ENCODE results near the gene LGR6.

The LGR6 gene

DNA sequence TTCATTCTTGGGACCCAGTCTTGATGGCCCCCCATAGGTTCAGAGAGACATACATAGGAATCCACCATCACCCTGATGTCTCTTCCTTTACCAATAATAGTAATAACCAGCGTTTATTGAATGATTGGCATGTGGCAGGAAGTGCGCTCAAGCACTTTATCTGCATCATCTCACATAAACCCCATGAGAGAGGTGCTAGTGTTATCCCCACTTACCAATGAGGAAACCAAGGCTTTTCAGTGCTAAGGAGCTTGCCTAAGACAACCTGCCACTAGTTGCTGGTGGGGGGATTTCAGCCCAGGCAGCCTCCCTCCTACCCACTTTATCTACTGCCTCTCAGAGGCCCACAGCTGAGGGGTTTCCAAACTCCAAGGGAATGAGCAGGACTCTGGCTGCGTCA is 7.7 kb downstream of the LGR6 start:
- no peak for DNase-seq

DNA sequence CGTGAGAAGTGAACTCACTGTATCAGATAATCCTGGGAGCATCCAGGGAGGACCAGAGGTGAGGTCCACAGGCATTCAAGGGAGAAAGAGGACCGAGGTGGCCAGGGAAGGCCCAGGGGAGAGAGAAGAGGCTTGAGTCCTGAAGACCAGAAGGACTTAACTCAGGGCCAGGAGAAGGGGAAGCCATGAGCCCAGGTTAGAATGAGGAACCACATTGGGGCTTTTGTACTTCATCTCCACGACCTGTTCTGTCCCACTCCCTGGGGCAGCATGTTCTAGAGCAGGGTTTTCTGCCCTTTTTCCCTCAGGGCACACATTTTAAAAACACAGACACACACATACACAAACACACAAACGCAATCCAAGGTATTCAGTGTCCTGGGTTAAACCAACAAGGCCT is 8.4 kb downstream of the LGR6 start:
- no peak for DNase-seq

DNA sequence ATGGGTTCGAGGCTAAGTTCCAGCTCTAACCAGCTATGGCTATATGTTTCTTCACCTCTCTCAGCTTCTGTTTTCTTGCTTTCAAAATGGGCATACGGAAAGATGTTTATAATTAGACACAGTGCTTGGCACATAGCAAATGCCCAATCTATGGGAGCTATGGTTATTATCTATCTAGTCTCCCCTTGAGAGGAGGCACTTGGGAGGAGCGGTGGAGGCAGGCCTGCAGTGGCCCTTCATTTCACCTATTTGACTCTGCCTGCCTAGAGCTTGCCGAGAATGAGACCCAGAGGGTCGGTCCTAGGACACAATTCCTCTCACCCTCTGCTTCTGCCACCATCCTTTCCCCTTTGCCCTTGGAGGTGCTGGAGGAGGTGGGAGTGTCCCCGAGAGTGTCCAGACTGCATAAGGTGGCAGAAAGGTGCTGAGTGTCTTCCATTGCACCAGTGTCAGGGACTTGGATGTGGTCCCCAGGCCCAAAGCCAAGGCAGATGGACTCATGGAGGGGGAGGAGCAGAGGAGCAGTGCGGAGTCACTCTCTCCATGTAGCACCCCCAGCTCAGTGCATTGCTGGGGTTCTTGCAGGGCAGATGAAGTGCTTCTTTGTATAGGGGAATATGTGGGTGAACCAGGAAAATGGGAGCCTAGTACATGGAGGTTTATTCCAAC is 9.0 kb downstream of the LGR6 start:
- no peak for DNase-seq

DNA sequence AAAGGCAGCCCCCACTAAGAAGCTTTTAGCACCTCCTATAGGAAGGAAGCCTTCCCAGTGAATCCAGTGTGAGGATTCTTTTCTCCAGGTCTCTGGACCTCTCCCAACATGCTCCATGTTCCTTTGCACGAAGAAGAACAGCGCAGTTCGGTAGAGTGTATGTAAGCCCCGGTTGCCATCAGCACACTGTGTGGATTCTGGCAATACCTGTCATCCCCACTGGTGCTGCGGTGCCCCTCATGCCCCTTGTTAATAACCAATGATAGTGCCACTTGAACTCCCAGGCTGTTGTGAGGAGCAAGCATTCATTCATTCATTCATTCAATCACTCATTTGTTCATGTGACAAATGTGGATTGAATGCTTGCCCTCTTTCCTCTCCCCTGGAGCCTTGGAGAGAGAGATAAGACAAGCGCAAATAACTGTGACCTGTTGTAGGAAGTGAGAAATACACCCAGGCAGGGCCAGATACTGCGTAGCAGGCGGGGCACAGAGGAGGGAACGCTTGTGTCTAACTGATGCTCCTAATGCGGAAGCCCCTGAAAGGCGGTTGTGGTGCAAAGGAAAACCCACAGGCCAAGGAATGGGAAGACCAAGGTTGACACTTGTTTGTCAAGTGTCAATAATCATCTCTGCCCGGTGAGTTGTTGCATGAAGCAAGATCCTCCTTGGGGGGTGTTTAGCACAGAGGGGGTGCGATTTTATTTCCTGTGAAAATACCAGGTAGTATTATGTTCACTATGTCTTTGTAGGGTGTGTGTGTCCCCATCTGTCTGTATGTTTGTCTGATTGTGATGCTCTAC is 9.8 kb downstream of the LGR6 start:
- DNase-seq = no peak

DNA sequence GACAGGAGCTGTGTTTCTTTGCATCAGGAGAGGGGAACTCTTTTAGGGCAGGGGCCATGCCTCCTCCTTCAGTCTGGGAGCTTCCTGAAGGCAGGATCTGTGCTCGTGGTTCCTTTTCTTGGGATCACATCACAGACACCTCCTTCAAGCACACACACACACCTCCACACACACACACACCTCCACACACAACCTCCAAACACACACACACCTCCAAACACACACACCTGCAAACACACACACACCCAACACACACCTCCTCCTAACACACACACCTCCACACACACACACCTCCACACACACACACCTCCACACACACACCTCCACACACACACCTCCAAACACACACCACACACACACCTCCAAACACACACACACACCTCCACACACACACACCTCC is 10.5 kb downstream of the LGR6 start:
- no peak for DNase-seq

DNA sequence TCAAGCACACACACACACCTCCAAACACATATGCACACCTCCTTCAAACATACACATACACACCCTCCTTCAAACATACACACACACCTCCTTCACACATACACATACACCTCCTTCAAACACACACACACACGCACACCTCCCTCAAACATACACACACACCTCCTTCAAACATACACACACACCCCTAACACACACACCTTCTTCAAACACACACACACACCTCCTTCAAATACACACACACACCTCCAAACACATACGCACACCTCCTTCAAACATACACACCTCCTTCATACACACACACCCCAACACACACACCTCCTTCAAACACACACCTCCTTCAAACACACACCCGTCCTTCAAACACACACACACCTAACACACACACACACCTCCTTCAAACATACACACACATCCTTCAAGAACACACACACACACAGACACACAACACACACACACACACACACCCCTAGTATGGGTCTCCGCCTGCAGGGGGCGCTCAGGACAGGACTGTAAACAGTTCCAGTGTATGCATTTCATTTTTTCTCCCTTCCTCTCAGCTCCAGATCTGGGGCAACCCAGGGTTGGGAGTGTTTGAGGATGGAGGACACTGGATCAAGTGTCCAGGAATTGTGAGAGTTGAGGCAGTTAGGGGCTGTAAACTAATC is 12.1 kb downstream of the LGR6 start:
- DNase-seq = no peak

DNA sequence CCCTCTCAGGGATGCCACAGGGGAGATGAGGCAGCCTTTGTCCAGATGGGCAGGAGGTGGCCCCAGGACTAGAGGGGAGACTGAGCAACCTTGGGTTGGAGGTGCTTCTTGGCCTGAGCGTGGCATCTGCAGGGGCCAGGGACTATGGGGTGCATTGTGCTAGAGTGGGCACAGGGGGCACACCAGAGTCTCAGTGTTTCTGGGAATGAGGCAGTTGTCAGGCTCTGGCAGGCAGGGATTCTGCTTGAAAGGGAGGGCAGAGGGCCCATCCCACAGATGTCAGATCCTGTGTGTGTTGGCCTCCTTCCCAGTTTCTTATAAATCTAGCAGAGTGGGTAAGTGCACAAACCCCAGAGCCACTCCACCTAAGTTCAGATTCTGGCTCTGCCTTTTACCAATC is 13.7 kb downstream of the LGR6 start:
- peak; percentile 85 to 93 for DNase-seq

DNA sequence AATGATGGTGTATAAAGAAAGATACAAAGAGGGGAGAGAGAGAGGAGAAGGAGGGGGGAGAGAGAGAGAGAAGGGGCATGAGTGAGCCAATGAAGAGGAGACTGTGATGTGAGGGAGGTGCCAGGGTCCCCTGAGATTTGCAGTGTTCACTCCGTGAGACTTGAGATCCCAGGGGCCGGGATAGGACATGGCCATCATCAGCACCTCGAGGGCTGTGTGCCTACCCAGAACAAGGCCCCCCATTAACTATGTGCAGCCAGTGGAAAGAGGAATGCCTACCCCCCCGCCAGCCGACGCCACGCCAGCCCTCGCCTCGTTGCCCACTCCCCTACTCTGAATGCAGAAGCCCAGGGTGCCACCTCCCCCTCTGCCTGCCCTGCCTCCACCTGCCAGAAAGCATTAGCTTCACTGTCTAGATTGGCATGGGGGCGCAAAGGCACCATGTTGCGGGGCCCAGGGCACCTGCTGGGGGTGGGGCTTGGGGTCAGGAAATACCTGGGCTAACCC is 14.8 kb downstream of the LGR6 start:
- DNase-seq = no peak

DNA sequence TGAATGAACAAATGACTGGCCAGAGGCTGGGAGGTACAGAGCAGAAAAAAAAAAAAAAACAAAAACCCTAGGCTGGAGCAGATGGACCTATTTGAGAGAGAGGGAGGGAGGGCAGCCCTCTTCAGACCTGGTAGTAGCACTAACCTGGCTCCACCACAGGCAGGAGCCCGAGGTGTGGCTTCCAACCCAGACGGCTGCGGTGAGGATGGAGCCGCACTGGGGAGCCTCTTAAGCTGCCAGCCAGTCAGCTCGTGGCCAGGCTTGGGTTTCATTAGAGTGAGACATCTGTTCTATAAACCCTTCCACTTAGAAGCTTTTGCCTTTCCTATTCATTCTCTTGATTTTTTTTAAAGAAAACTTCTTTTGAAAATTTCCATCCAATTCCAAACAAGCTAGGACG is 16.8 kb downstream of the LGR6 start:
- peak; percentile 89 to 96 for DNase-seq

DNA sequence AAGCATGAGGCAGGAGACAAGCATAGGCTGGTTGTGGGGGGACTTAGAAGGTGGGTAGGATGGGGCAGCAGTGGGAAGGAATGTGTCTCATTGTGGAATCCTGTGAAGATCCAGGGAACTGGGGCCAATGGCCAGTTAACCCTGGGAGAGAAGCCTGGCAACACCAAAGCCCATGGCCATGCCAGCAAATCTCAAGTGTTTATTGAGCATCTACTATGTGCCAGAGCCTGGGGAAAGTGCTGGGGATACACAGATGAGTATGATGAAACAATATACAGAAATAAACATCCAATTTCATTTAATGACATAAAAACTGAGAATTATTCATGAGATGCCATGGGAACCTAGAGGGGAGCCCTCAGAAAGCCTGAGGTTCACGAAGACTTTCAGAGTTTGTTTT is 17.4 kb downstream of the LGR6 start:
- DNase-seq = no peak

DNA sequence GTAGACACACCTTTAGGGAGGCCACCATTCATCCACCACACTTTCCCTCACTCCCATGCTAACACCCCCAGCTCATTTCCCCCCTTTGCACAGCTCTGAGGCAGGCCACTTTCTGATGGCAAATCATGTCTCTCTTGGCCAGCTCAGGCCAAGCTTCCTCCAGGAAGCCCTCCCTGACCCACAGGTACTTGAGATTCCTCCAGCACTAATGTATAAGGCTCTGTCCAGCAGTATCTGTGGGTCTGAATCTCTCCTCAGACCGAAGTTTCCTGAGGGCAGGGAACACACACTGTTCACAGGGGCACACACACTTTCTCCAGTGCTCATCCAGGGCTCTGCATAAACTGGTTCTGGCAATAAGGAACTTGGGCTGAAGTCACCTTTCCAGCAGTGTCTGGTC is 19.2 kb downstream of the LGR6 start:
- DNase-seq = no peak

DNA sequence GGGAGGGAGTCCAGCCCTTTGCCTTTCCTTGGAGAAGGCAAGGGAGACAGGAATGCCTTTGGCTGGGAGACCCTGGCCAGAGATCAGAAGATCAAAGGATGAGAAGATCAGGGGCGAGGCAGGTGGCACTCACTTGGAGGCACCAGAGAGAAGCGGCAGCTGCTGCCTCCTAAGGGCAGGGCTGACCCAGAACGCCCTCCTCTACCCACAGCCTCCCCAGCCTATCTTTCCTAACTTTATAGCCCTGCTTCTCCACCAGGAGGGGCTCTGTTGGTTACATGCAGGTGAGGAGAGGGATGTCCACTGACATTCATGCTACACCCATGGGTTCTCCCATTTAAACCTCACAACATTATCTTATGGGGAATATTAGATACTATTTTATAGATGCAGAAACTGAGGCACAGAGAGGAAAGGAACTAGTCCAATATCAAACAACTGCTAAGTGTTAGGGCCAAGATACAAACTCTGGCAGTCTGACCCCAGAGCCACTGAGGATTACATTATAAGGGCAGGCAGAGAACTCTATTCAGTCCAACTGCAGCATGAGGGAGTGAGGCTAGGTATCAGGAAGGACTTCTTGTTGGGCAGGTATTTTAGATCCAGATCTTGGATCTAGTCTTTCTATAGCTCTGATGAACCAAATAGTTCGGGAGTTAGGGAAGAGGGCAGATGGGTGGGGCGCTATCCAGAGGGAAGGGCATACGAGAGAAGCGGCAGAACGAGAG is 19.9 kb downstream of the LGR6 start:
- DNase-seq = peak; percentile 44 to 66

DNA sequence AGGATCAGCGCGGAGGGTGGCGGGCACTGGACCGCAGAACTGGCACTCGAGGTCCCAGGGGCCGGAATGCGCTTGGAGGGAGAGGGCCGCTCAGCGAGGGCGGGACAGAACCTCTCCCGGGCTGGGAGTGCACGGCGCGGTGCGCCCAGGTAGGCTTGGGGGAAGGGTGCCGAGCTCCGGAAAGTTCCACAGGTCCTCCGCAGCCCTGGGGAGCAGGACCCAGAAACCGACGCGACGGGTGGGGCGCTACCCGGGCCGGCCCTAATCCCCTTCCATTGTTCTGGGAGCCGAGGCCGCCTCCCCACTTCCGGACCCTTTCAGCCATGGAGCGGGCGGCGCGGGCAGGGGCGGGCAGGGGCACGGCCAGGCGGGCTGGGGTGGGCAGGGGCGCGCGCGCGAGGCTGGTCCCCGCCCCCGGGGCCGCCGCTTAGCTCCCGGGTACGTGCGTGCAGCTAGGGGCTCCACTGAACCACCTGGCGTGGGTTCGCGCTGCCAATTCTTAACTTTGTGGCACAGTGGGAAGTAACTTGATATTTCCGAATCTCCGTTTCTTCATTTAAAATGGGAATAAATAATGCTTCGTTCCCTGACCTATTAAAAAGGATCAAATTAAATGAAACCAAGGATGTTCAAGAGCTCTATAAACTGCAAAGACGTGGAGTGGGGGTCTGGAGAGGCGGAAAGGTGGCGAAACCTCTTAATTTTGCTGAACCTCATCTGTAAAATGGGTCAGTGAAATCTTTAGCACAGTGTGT is 20.7 kb downstream of the LGR6 start:
- peak; percentile 20 to 35 for DNase-seq

DNA sequence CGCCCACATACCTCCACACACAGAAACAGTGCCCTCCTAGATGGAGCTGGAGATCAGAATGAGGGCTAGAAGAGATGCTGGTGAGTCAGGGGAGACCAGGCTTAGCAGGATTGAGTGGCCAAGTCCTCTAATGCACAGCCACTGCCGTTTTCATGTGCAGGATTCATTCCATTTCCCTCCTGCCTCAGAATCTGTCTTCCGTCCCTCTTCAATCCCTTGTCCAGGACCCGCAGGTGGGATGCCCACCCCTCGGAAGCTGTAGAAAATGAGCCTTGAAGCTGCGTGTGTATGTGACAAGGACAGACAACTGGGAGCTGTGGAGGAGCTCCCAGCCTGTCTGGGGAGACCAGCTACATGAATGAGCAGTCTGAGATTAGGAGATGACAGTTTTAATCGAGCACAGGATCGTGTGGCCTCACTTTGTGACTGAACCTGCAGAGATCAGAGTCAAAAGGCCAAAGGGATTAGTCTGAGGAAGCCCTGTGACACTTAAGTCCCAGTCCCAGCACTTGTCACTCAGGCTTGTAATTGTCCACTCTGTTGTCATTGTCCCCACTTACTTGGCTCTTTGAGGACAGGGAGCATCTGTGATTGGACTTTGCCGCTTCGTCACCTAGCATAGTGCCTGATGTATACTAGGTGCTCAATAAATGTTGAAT is 22.0 kb downstream of the LGR6 start:
- no peak for DNase-seq

DNA sequence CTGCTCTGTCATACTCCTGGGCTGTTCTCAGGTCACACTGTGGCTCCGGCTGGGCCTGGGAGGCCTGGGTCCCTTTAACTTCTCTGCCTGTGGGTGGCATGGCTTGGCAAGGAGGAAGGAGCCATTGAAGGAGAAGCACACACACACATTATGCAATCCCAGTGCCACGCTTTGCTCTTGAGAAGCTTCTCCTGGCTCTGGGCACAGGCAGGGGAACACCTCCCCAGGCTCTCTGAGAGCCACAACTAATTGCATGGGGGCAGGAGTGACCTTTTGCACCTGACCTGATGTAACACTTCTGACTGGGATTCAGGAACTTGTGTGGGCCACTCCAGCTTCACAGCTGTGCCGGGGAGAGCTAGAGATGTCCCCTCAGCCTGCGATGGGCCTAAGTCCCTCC is 23.1 kb downstream of the LGR6 start:
- DNase-seq = no peak

DNA sequence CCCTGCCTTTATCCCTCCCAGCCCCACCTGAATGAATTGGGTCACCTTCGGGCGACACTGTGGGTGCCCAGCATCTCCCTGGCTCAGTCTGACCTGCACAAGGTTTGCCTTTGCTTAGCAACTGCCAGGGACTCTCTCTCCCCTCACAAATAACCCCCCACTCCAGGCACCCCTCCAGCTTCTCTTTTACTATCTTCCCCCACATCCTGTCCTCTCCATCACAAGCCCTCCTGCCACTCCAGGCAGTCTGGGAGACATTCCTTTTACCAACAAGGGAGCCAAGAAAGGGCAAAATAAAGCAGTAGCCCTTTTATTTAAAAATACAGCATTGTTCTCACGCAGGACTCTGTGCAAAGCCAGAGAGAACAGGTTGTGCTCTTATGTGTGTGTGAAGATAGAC is 23.9 kb downstream of the LGR6 start:
- no peak for DNase-seq

DNA sequence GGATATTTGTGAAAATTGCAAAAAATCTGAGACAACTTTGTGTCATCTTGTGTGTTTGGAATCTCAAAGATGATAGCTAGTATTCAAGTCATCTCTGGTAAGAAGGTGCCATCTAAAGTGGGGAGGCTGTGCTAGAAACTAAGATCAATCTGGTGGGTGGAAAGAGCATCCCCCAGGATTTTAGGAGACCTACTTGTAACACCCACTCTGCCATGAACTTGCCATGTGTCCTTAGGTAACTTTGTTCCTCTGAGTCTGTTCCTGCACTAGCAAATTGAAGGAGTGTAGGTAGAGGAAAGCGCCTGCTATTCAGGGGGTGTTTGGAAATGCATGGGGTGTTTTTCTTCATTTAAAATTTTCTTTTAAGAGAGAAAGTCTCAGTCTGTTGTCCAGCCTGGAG is 24.4 kb downstream of the LGR6 start:
- DNase-seq = no peak

DNA sequence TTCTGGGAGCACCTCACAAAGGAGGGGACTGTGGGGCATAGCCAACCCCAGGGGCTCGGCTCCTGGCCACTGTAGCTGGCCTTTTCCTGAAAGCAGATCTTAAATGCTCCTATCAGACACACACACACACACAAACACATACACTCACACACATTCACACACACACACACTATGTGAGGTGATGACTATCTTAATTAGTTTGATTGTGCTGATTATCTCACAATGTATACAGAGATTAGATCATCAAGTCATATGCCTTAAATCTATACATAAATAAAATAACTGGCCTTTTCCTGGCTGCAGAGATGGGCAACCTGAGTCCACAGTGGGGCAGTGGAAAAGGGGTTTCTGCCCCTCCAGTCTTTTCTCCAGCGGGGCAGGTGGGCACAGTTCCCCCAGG is 27.1 kb downstream of the LGR6 start:
- DNase-seq = no peak

DNA sequence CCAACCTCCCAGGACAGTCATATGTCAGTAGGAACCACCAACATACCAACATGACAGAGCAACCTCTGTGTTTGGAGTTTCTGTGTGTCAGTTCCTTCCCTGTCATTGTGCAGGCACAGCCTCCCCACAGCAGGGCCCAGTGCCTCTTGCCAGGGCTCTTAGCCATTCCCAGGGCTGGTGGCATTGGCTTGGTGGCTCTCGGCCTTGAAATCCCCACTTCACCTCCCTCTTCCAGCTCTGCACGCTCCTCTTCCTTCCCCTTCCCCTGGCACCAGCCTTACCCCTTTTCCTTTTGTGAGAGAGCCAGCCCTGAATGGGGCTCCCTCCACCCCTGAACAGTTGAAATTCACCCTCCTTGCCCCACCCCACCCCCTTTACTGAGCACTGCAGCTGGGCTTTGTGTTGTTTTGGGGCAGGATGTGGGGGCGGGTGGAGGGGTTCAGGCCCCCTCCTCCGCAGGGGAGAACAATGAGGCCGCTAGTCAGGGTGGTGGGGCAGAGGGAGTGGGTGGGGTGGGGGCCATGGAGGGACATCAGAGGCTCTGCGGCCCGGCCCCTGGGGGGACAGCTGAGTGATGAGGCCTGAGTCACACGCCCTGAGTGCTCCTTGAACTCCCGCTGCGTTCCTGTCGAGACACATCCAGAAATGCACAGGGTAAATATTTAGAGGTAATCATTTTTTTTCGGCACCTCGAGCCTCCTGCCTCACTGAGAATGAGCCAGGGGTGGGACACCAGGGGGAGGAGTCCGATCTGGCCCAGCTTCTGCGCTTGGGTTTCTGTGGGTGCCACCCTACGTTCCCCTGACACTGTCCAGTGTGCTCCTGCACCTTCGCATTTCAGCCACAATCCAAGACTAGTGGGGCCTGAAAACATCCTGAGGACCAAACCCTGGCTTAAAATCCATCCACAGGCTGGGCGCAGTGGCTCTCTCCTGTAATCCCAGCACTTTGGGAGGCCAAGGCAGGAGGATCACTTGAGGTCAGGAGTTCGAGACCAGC is 28.6 kb downstream of the LGR6 start:
- no peak for DNase-seq

DNA sequence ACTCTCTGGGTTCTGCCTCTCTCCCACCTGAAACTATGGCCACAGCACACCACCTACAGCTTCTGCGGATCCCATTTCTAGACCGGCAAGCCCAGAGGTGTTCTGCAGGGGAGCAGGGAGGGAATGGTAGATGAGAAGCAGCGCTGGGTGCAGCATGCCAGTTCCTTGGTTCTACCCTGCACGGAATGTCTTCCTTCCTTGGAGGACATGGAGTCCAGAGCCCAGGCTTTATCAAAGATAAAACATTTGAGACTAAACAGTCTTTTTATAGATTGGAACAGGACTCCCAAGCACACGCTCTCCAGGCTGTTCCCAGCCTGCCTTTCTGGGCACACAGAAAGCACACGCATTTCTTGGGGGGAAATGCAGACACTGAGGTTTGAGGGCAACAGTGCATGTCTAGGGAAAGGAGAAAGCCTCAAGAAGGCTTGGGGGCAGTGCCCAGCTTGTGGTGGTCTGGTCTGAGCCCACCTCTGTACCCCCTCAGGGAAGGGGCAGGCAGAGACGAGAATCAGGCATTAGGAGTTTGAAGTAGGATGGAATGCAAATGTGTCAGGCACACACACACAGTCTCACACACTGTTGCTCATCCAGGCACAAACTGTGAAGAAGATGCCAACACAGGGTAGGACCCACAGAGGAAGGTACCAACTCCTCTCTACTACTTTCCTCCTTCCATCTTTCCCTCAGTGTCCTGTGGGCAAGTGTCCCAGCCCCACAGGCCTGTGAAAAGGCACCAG is 29.7 kb downstream of the LGR6 start:
- DNase-seq = no peak
